KBM-7 (cell line): Measurements from ENCODE around the gene DEXI.

Experiments used
- DNase-seq: peaks from one replicate; pipeline ENCODE4 v3.0.0-alpha.2; 2015
- in situ Hi-C: fragments of 300-500 bp; cut with MboI; formaldehyde crosslinking; loops from 2 replicates; pipeline ENCODE4 v1.14.3; 2020; ENCODE audit warnings: low sequenced_read_pairs, low pct_unique_long_range_greater_than_20kb, mixed read lengths

The DEXI gene

GRCh38 chr16:10879681-10880589 lies 62.3 kb downstream of the DEXI start:
- peak; percentile 52 for DNase-seq
- in situ Hi-C loops: no loop called here
